GM18873 (cell line): ENCODE measurements around the gene PCSK1N.
"Not testable (repeated sequence)": the region's sequence is repeated elsewhere in the genome, so short reads cannot be mapped to it uniquely, and the experiment has no call there.

ENCODE experiments used
- ATAC-seq: cut with Tn5 transposase; IDR thresholded peaks from one replicate; pipeline ENCODE4 v1.9.1; 2021; ENCODE audit warnings: mild to moderate bottlenecking, moderate library complexity, moderate number of reproducible peaks; ENCODE audit not compliant: unreplicated experiment, low FRiP score

The PCSK1N gene, protein sequence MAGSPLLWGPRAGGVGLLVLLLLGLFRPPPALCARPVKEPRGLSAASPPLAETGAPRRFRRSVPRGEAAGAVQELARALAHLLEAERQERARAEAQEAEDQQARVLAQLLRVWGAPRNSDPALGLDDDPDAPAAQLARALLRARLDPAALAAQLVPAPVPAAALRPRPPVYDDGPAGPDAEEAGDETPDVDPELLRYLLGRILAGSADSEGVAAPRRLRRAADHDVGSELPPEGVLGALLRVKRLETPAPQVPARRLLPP

GRCh38 chrX:48835524-48836329 is at the start of gene PCSK1N:
TSS of gene PCSK1N (minus strand) at chrX:48835610. CDS start at chrX:48835532, 78 bp downstream.
- no peak for ATAC-seq

DNA sequence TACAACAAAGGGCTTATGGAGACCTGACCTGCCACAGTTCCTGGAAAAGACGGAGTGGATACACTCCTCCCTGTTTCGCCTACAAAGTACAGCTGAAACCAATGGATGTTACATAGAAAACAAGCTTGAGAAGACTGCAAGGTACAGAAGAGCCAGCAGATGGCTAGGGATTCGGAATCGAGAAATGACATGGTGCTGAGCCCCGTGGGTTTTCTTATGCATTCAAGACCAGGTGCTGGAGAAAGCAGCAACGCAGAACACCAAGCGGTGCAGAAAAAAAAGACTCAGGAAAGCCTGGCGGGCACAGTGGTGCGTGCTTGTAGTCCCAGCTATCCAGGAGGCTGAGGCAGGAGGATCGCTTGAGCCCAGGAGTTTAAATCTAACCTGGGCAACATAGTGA is 48.3 kb upstream of the PCSK1N start:
- no peak for ATAC-seq

- not testable (repeated sequence) for ATAC-seq
These were observed 41.5 kb upstream of the PCSK1N start for GRCh38 chrX:48876944-48877343.

- not testable (repeated sequence) for ATAC-seq
These were observed 36.6 kb upstream of the PCSK1N start for GRCh38 chrX:48872017-48872416.

GRCh38 chrX:48864210-48864609 is 28.8 kb upstream of the PCSK1N start:
- no peak for ATAC-seq

DNA sequence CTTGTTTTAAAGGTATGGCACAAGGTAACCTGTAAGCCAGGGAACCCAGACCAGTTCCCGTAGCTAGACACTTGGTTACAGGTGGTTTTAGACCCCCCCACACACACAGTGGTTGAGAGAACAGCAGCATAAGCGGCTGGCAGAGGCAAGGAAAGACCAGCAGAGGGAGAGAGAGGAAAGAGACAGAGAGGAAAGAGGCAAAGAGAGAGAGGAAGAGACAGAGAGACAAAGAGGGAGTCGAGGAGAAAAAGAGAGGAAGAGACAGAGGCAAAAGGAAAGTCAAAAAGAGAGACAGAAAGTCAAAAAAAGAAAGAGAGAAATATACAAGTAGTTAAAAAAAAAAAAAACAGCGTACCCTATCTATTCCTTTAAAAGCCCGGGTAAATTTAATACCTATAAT is 19.5 kb upstream of the PCSK1N start:
- ATAC-seq = no peak

DNA sequence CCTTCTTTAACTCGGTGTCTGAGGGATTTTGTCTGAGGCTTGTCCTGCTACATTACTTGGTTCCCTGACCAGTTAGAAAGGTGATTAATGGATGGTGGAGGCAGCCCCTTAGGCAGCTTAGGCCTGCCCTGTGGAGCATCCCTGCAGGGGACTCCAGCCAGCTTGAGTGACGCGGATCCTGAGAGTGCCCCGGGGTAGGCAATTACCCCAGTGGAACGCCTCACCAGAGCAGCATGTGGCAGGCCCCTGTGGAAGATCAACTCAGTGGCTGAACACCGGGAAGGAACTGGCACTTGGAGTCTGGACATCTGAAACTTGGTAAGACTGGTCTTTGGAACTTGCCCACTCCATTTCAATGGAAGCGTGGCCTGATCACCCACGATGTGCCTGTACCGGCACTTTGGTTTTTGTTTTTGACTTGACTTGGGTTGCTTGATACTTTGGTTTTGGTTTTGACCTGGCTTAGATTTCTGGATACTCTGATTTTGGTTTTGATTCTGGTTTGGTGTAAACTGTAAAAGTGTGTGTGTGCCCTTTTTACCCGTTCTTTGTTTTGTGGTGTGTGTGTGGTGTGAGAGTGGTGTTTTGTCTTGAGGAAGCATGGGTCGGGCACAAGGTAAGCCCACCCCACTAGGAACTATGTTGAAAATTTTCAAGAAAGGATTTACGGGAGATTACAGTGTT is 18.9 kb upstream of the PCSK1N start:
- not testable (repeated sequence) for ATAC-seq

- not testable (repeated sequence) for ATAC-seq
These were observed 18.1 kb upstream of the PCSK1N start for GRCh38 chrX:48853494-48853893.

DNA sequence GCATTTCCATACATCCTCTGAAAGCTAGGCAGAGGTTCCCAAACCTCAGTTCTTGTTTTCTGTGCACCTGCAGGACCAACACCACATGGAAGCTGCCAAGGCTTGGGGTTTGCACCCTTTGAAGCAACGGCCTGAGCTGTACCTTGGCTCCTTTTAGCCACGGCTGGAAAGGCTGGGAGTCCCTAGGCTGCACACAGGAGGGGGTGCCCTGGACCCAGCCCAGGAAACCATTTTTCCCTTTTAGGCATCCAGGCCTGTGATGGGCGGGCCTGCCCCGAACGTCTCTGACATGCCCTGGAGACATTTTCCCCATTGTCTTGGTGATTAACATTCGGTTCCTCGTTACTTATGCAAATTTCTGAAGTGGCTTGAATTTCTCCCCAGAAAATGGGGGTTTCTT is 17.4 kb upstream of the PCSK1N start:
- ATAC-seq = no peak

DNA sequence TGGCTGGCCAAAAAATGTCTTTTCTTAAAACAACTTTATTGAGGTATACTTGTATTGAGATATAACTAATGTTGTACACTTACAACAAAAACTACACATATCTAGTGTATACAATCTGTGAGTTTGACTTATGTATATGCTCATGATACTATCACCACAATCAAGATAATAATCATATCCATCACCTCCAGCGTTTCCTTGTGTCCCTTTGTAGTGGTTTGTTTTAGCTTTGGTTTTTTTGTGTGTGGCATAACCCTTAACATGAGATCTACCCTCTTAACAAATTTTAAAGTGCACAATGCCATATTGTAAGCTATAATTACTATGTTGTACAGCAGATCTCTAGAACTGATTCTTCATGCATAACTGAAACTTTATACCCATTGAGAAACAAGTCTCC is 13.4 kb upstream of the PCSK1N start:
- no peak for ATAC-seq

DNA sequence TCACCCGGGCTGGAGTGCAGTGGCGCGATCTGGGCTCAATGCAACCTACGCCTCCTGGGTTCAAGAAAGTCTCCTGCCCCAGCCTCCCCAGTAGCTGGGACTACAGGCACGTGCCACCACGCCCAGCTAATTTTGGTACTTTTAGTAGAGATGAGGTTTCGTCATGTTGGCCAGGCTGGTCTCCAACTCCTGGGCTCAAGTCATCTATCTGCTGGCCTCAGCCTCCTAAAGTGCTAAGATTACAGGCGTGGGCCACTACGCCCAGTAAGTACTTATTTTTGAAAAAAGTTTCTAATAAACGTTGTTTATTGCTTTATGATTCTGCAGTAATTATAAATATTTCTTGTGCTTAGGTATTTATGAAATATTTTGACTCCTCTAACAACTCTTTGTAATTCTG is 4.3 kb upstream of the PCSK1N start:
- ATAC-seq = no peak

DNA sequence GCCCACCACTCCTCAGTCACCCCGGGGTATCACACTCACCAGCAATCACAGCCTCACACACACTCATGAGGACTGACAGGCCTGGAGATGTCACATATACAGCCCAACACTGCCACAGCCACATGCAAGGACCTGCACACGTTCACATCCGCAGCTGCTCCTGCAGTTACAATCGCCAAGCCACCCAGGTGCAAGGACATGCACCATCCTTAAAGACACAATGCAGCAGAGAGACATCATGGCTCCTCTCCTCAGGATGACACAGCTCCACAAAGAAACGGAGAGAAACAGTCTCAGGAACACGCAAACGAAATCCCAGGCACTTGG is 1.1 kb downstream of the PCSK1N start:
- ATAC-seq = no peak

DNA sequence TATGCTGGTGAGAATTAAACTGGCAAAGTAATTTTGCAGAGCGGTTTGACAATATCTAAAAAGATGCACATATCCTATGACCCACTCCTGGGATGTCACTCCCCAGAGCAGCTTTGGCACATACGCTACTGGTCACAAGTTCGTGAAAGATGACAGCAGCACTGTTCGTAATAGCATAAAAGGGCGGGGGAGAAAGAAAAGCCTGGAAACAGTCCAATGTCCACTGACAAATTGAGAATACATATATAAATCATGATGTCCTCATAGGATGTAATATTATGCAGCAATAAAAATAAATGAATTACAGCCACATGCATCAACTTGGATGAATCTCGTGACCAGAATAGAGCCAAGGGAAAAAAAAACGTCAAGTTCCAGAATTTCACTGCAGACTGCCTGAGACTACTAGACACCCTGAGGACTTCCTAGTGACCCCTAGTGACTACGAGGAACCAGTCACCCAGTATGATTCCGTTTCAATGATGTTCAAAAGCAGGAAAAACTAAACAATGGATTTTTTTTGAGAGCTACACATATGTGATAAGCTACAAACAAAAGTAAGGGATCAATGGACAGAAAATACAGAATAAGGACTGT is 1.8 kb downstream of the PCSK1N start:
- ATAC-seq = no peak

DNA sequence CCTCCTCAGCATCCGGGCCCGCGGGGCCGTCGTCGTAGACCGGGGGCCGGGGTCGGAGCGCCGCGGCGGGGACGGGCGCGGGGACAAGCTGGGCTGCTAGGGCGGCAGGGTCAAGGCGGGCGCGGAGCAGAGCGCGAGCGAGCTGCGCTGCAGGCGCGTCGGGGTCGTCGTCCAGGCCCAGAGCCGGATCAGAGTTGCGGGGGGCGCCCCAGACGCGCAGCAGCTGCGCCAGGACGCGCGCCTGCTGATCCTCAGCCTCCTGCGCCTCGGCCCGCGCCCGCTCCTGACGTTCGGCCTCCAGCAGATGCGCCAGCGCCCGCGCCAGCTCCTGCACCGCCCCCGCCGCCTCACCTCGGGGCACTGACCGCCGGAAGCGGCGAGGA is 3.5 kb downstream of the PCSK1N start:
- ATAC-seq = no peak

DNA sequence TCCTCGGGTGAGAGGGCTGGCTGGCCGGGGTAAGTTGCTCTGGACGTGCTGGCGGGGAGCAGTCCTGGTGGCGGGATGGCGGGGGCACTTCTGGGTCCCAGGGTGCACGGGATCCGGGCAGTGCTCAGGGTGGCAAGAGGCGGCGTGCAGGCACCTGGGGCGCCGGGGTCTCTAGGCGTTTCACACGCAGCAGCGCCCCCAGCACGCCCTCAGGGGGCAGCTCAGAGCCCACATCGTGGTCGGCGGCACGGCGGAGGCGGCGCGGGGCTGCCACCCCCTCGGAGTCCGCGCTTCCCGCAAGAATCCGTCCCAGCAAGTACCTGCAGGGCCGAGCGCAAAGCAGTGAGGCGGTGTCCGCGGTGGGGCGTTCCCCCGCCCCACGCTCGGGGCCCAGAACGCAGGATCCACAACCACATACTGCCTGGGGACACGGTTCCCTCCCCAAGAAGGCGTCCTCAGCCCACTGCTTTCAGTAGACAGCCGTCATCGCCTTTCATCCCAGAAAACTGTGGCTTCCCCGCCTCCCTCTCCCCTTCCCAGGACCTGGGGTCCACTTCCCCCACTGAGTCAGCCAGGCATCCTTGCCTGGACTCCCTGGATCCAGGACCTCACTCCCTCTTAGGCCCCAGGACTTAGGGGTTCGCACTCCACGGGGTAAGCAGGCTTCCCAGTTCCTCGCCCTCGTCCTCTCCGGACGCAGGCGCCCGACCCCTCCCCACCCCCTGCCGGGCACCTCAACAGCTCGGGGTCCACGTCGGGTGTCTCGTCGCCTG is 4.1 kb downstream of the PCSK1N start:
- ATAC-seq = no peak

- ATAC-seq = no peak
These were observed 6.2 kb downstream of the PCSK1N start for GRCh38 chrX:48829016-48829735.

DNA sequence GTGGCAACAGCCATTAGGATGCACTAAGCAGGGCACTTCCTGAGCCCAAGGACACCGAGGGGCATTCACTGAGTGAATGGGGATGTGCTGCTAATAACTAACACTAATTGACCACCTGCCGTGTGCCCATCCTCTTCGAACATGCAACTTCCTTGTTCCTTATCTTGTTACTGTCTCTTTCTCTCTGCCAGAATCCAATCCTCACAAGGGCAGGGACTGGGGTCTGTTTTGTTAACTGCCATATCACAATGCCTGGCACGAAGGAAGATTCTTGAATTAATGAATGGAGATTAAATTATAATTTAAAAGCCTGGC is 7.8 kb downstream of the PCSK1N start:
- no peak for ATAC-seq

- no peak for ATAC-seq
These were observed 8.3 kb downstream of the PCSK1N start for GRCh38 chrX:48826876-48827653.
